Hindlimb muscle (tissue), 1 donor: ENCODE measurements around the gene WSB2. TPM values are rescaled to one million over a fixed set of nuclear protein-coding genes. Genes with fewer than 3 reads are reported as not detected.

Experiments
- DNase-seq: peaks from one replicate; pipeline ENCODE4 v3.0.0-alpha.2; 2013
- polyA plus RNA-seq: library from polyadenylated mRNA; unstranded; fragments of 120-200 nt; gene quantifications from one replicate; pipeline ENCODE4 v1.2.1, GENCODE V29; 2013; ENCODE audit not compliant: insufficient read length

WSB2 gene
- polyA plus RNA-seq, 1 donor = 60.0 TPM

- peak; percentile 66 for DNase-seq
Observed at GRCh38 chr12:118061873-118062843, 1.2 kb upstream of the WSB2 start.

GRCh38 chr12:118060301-118061010 is 523 bp downstream of the WSB2 start:
- DNase-seq = peak; percentile 26

- DNase-seq = peak; percentile 25
Observed at GRCh38 chr12:118059341-118060191, 1.4 kb downstream of the WSB2 start.

- no peak for DNase-seq
Observed at GRCh38 chr12:118058881-118059280, 2.1 kb downstream of the WSB2 start.

GRCh38 chr12:118058227-118058626 is 2.8 kb downstream of the WSB2 start:
- no peak for DNase-seq

GRCh38 chr12:118055865-118056773 is 4.9 kb downstream of the WSB2 start:
- DNase-seq = no peak

- no peak for DNase-seq
Observed at GRCh38 chr12:118055144-118055557, 5.8 kb downstream of the WSB2 start.

GRCh38 chr12:118053071-118053985 is 7.7 kb downstream of the WSB2 start:
- DNase-seq = no peak

- DNase-seq = peak; percentile 26
Observed at GRCh38 chr12:118052324-118053070, 8.5 kb downstream of the WSB2 start.

GRCh38 chr12:118050972-118051910 is 9.7 kb downstream of the WSB2 start:
- no peak for DNase-seq

GRCh38 chr12:118046430-118046829 is 14.5 kb downstream of the WSB2 start:
- DNase-seq = no peak

GRCh38 chr12:118044577-118044976 is 16.4 kb downstream of the WSB2 start:
- no peak for DNase-seq

- DNase-seq = no peak
Observed at GRCh38 chr12:118044075-118044474, 16.9 kb downstream of the WSB2 start.

GRCh38 chr12:118042091-118042490 is 18.9 kb downstream of the WSB2 start:
- no peak for DNase-seq

GRCh38 chr12:118038137-118038536 is 22.8 kb downstream of the WSB2 start:
- DNase-seq = no peak

- DNase-seq = no peak
Observed at GRCh38 chr12:118036672-118037411, 24.1 kb downstream of the WSB2 start.

GRCh38 chr12:118035190-118036041 is 25.6 kb downstream of the WSB2 start:
- DNase-seq = no peak
